ENCODE measurements around the gene PAX5.

DNA sequence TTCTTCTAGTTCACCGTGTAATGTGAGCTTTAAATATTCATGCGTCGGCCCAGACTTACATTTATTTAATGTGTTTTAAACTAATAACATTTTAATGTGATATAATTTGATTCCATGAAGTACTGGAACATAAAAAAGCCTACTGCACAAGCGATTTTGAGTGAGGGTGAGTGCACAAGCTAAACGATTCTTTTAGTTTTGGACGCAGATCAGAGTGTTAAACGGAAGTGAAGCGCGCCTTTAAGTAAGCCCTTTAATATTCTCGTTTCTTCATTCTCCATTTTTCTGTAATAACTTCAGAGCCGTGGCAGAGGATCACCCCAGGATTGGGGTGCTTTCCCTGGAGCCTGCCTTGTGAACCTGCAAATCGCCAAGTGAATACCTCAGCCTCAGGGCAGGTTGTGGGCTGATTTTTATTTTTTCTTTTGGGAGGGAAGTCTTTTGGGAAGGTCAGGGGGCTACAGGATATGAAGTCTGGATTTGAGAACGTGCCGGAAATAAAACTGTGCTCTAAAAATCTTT lies 4.9 kb upstream of the PAX5 start:
- no peak for TF ChIP-seq EZH2 (IDR thresholded peaks at IDR 0.05; ENCODE audit: low read depth)
- TF ChIP-seq, protein P1, sequence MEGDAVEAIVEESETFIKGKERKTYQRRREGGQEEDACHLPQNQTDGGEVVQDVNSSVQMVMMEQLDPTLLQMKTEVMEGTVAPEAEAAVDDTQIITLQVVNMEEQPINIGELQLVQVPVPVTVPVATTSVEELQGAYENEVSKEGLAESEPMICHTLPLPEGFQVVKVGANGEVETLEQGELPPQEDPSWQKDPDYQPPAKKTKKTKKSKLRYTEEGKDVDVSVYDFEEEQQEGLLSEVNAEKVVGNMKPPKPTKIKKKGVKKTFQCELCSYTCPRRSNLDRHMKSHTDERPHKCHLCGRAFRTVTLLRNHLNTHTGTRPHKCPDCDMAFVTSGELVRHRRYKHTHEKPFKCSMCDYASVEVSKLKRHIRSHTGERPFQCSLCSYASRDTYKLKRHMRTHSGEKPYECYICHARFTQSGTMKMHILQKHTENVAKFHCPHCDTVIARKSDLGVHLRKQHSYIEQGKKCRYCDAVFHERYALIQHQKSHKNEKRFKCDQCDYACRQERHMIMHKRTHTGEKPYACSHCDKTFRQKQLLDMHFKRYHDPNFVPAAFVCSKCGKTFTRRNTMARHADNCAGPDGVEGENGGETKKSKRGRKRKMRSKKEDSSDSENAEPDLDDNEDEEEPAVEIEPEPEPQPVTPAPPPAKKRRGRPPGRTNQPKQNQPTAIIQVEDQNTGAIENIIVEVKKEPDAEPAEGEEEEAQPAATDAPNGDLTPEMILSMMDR (conservative IDR thresholded peaks at IDR 0.05) = no peak
